NCI-H1436 treated with DMSO at 0.1 percent for 48 hours (cell line): Measurements from ENCODE around the gene CLASP1.
"Not testable (repeated sequence)": the region's sequence is repeated elsewhere in the genome, so short reads cannot be mapped to it uniquely, and the experiment has no call there.

Experiments
- DNase-seq: peaks from one replicate; lab custom pipeline; 2025; lab: John Stamatoyannopoulos, UW

The CLASP1 gene

GRCh38 chr2:121649149-121649595 lies at the start of gene CLASP1:
Gene CLASP1, minus strand, starts transcription at chr2:121649462. Its CDS starts 43,567 bp downstream, at chr2:121605895.
- DNase-seq, result no peak

- no peak for DNase-seq
Measured at GRCh38 chr2:121698318-121698930, 49.2 kb upstream of the CLASP1 start.

GRCh38 chr2:121697108-121697631 lies 47.9 kb upstream of the CLASP1 start:
- no peak for DNase-seq

- DNase-seq, result no peak
Measured at GRCh38 chr2:121696410-121696930, 47.2 kb upstream of the CLASP1 start.

- DNase-seq, result no peak
Measured at GRCh38 chr2:121695171-121695451, 45.8 kb upstream of the CLASP1 start.

- DNase-seq, result no peak
Measured at GRCh38 chr2:121694398-121695170, 45.3 kb upstream of the CLASP1 start.

- DNase-seq, result not testable (repeated sequence)
Measured at GRCh38 chr2:121690572-121690971, 41.3 kb upstream of the CLASP1 start.

GRCh38 chr2:121690095-121690494 lies 40.8 kb upstream of the CLASP1 start:
- DNase-seq, result no peak

GRCh38 chr2:121689356-121689755 lies 40.1 kb upstream of the CLASP1 start:
- DNase-seq, result no peak

- no peak for DNase-seq
Measured at GRCh38 chr2:121688820-121689219, 39.6 kb upstream of the CLASP1 start.

GRCh38 chr2:121686902-121687301 lies 37.6 kb upstream of the CLASP1 start:
- DNase-seq, result no peak

- DNase-seq, result no peak
Measured at GRCh38 chr2:121686218-121686617, 37.0 kb upstream of the CLASP1 start.

GRCh38 chr2:121682396-121683298 lies 33.4 kb upstream of the CLASP1 start:
- no peak for DNase-seq

- DNase-seq, result no peak
Measured at GRCh38 chr2:121677855-121678254, 28.6 kb upstream of the CLASP1 start.

GRCh38 chr2:121671621-121672020 lies 22.4 kb upstream of the CLASP1 start:
- DNase-seq, result not testable (repeated sequence)

GRCh38 chr2:121670181-121670580 lies 20.9 kb upstream of the CLASP1 start:
- DNase-seq, result no peak

GRCh38 chr2:121667618-121668017 lies 18.4 kb upstream of the CLASP1 start:
- no peak for DNase-seq

- no peak for DNase-seq
Measured at GRCh38 chr2:121666042-121666441, 16.8 kb upstream of the CLASP1 start.

GRCh38 chr2:121665504-121665903 lies 16.2 kb upstream of the CLASP1 start:
- DNase-seq, result no peak

GRCh38 chr2:121664713-121665112 lies 15.5 kb upstream of the CLASP1 start:
- DNase-seq, result no peak

GRCh38 chr2:121664086-121664485 lies 14.8 kb upstream of the CLASP1 start:
- DNase-seq, result no peak

- no peak for DNase-seq
Measured at GRCh38 chr2:121663434-121663833, 14.2 kb upstream of the CLASP1 start.
